ENCODE results near the gene ACBD4. TPM values are rescaled to one million over a fixed set of nuclear protein-coding genes. Genes with fewer than 3 reads are reported as not detected.

The ACBD4 gene
- total and polyA plus RNA-seq, 2 of the 13 experiments (the other 11 are each of a cell fraction or from before 2014, with no cell fraction given), result 16.1 to 26.9 TPM

DNA sequence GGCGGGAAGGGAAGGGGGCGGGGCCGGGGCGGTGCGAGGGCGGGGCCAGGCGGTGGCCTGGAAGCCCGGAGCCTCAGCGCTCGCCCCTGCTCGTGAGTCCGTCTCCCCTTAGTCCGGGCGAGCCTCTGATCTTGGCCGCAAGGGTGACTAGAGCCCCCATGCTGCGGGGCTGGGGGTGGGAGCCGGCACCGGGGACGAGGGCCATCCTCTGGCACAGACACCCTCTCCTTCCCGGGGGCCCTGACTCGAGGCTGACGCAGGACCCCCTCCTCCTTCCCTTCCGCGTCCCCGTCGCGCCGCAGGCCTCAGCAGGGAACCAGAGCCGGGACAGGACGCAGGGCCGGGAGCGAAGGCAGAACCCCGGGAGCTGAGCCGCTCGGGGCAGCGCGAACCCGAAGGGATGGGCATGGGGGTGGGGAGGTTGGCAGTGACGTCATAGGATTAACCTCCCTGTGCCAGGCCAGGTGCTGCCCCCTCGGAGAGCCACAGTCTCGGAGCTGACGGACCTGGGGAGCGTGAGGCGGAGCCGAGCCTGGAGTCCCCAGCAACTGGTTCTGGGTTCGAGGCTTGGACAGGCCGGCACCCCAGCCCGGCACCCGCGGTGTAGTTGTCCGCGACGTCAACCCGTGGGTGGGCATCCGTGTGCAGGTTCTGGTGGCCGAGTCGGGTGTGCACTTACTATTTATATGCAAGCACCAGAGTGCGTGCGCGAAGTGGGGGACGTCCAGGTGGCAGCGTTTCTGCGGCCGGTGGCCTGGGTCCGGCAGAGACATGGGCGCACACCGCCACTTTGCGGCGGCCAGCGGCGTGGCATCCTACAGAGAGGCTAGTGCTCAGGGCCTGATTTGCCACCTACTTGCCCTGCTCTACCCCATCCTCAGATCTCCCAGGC lies 2.7 kb upstream of the ACBD4 start (continued):
- no peak; the same call in 1 of the 2 replicates for TF ChIP-seq BCL6 (CRISPR knock-in tag; IDR thresholded peaks at IDR 0.05)
- TF ChIP-seq, protein P1, sequence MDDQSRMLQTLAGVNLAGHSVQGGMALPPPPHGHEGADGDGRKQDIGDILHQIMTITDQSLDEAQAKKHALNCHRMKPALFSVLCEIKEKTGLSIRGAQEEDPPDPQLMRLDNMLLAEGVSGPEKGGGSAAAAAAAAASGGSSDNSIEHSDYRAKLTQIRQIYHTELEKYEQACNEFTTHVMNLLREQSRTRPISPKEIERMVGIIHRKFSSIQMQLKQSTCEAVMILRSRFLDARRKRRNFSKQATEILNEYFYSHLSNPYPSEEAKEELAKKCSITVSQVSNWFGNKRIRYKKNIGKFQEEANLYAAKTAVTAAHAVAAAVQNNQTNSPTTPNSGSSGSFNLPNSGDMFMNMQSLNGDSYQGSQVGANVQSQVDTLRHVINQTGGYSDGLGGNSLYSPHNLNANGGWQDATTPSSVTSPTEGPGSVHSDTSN (CRISPR knock-in tag; IDR thresholded peaks at IDR 0.05; ENCODE audit: borderline replicate concordance), result no peak
- TF ChIP-seq, protein P2, sequence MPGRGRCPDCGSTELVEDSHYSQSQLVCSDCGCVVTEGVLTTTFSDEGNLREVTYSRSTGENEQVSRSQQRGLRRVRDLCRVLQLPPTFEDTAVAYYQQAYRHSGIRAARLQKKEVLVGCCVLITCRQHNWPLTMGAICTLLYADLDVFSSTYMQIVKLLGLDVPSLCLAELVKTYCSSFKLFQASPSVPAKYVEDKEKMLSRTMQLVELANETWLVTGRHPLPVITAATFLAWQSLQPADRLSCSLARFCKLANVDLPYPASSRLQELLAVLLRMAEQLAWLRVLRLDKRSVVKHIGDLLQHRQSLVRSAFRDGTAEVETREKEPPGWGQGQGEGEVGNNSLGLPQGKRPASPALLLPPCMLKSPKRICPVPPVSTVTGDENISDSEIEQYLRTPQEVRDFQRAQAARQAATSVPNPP (CRISPR knock-in tag; IDR thresholded peaks at IDR 0.05), result no peak
- peak; percentile 88 for TF ChIP-seq STAG1 (CRISPR knock-in tag; IDR thresholded peaks at IDR 0.05)
- no peak for TF ChIP-seq ZNF33A (CRISPR knock-in tag; IDR thresholded peaks at IDR 0.05; ENCODE audit: borderline replicate concordance)
- no peak for TF ChIP-seq FOXM1 (CRISPR knock-in tag; IDR thresholded peaks at IDR 0.05)
- TF ChIP-seq ZNF263 (CRISPR knock-in tag; IDR thresholded peaks at IDR 0.05), result no peak
- 0 out of 2 replicates have a peak, but pooled peaks have one; percentile 76 for TF ChIP-seq ZNF225 (CRISPR knock-in tag; IDR thresholded peaks at IDR 0.05)
- 0 out of 2 replicates have a peak, but pooled peaks have one; percentile 15 for TF ChIP-seq FOXA3 (CRISPR knock-in tag; IDR thresholded peaks at IDR 0.05)
- peak; percentile 70; the same call in 1 of the 2 replicates for TF ChIP-seq RXRA (CRISPR knock-in tag; IDR thresholded peaks at IDR 0.05)
- TF ChIP-seq ZNF510 (CRISPR knock-in tag; IDR thresholded peaks at IDR 0.05; ENCODE audit: low read depth), result peak; percentile 90; the same call in 1 of the 2 replicates
- no peak for TF ChIP-seq ATF1 (CRISPR knock-in tag; IDR thresholded peaks at IDR 0.05)
- TF ChIP-seq ZNF577 (CRISPR knock-in tag; IDR thresholded peaks at IDR 0.05; ENCODE audit: borderline replicate concordance, low read depth), result no peak
- peak; percentile 51; the same call in 1 of the 2 replicates for TF ChIP-seq ZNF335 (CRISPR knock-in tag; IDR thresholded peaks at IDR 0.05)
- no peak for TF ChIP-seq ZNF75D (CRISPR knock-in tag; IDR thresholded peaks at IDR 0.05; ENCODE audit: borderline replicate concordance)
- TF ChIP-seq, protein P3, sequence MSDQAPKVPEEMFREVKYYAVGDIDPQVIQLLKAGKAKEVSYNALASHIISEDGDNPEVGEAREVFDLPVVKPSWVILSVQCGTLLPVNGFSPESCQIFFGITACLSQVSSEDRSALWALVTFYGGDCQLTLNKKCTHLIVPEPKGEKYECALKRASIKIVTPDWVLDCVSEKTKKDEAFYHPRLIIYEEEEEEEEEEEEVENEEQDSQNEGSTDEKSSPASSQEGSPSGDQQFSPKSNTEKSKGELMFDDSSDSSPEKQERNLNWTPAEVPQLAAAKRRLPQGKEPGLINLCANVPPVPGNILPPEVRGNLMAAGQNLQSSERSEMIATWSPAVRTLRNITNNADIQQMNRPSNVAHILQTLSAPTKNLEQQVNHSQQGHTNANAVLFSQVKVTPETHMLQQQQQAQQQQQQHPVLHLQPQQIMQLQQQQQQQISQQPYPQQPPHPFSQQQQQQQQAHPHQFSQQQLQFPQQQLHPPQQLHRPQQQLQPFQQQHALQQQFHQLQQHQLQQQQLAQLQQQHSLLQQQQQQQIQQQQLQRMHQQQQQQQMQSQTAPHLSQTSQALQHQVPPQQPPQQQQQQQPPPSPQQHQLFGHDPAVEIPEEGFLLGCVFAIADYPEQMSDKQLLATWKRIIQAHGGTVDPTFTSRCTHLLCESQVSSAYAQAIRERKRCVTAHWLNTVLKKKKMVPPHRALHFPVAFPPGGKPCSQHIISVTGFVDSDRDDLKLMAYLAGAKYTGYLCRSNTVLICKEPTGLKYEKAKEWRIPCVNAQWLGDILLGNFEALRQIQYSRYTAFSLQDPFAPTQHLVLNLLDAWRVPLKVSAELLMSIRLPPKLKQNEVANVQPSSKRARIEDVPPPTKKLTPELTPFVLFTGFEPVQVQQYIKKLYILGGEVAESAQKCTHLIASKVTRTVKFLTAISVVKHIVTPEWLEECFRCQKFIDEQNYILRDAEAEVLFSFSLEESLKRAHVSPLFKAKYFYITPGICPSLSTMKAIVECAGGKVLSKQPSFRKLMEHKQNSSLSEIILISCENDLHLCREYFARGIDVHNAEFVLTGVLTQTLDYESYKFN (CRISPR knock-in tag; conservative IDR thresholded peaks at IDR 0.05), result no peak
- peak; percentile 56; the same call in 1 of the 2 replicates for TF ChIP-seq ISL2 (CRISPR knock-in tag; IDR thresholded peaks at IDR 0.05)
- peak; percentile 55; the same call in 1 of the 2 replicates for TF ChIP-seq ZBTB21 (CRISPR knock-in tag; IDR thresholded peaks at IDR 0.05)
